GM18498 (cell line): ENCODE data around the gene ACSF2.
"Not testable (repeated sequence)": the region's sequence is repeated elsewhere in the genome, so short reads cannot be mapped to it uniquely, and the experiment has no call there.

Experiments
- ATAC-seq: cut with Tn5 transposase; IDR thresholded peaks from one replicate; pipeline ENCODE4 v1.9.1; 2021; ENCODE audit warnings: mild to moderate bottlenecking, moderate library complexity; ENCODE audit not compliant: unreplicated experiment

The ACSF2 gene

GRCh38 chr17:50407921-50408320 is 18.1 kb upstream of the ACSF2 start:
- ATAC-seq, result no peak

DNA sequence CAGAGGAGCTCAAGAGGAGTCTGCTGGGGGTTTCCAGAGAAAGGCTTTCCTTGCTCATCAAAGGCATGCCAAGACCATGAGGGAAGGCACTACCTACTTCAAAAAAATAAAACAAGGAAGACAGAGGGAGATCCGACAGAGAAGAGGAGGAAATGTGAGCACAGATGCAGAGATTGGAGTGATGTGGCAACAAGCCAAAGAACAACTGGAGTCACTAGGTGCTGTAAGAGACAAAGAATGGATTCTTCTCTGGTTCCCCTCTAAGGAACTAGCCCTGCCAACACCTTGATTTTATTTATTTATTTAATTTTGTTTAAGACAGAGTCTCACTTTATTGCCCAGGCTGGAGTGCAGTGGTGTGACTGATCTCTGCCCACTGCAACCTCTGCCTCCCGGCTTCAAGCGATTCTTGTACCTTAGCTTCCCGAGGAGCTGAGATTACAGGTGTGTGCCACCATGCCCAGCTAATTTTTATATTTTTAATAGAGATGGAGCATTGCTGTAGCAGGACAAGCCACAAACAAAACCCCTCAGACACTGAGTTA is 13.8 kb upstream of the ACSF2 start:
- ATAC-seq, result no peak

GRCh38 chr17:50414808-50415207 is 11.2 kb upstream of the ACSF2 start:
- ATAC-seq, result no peak

DNA sequence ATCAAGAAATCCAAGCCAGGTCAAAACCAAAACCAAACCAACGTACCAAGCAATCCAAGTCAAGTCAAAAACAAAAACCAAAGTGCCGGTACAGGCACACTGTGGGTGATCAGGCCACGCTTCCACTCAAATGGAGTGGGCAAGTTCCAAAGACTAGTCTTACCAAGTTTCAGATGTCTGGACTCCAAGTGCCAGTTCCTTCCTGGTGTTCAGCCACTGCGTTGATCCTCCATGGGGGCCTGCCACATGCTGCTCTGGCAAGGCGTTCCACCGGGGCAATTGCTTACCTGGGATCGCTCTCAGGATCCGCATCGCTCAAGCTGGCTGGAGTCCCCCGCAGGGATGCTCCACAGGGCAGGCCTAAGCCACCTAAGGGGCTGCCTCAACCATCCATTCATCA is 6.4 kb upstream of the ACSF2 start:
- ATAC-seq, result not testable (repeated sequence)

DNA sequence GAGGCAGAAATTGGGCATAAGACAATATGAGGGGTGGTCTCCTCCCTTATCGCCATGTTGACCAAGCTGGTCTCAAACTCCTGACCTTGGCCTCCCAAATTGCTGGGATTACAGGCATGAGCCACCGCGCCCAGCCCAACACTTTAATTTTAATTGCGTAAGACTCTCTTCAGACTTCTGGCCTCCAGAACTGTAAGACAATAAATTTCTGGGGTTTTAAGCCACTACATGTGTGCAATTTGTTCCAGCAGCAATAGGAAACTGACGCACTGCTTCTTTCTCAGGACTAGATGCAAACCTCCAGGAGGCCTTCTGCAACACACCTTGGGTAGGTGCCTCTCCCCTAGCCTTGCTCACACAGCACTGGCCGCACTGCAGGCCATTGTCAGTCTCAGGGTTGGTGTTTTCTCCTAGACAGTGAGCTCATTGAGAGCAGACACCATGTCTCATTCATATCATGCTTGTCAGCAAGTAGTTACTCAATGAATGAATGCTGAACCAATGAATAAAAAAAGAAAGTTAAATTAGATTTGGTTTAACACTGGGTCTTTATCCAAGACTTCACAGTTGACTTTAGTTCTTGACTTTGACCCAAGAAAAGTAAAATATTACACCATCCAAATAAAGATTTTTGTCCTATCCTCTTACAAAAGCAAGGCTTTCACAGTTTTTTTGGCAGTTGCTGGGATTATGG is 5.5 kb upstream of the ACSF2 start:
- no peak for ATAC-seq

- no peak for ATAC-seq
Measured at GRCh38 chr17:50421308-50422051, 4.5 kb upstream of the ACSF2 start.

- ATAC-seq, result no peak
Measured at GRCh38 chr17:50422738-50423137, 3.3 kb upstream of the ACSF2 start.

GRCh38 chr17:50423553-50424159 is 2.4 kb upstream of the ACSF2 start:
- ATAC-seq, result no peak

DNA sequence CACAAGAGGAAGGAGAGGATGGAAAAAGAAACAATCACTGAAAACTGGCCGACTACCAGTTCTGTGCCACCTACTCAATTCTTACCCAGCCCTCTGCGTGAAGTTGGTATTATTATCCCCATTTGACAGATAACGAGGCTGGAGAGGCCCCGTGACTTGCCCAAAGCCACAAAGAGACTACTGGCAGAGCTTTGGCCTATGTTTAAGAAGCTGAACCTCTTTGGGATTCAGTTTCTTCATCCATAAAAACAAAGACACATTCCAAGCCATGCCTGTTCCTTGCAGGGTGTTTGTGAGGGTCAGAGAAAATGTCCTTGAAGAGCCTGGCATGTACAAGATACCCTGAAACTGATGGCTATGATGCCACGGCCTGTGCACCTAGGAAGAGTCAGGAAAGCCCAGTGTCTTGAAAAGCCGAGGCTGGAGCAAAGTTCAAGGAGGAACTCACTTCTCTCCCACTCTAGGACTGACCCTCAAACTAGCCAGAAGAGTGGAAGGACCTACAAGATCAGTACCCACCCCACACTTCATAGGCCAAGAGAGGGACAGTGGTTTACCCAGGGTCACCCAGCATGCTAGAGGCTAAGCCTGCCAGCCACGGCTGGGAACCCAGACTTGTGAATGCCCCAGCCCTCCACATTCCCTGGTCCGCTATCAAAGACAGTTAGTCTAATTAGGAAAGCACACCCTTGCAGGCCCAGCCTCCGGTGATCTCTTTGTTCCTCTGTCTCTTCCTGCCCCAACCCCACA is 1.6 kb upstream of the ACSF2 start:
- no peak for ATAC-seq

GRCh38 chr17:50424996-50425681 is 879 bp upstream of the ACSF2 start:
- no peak for ATAC-seq

DNA sequence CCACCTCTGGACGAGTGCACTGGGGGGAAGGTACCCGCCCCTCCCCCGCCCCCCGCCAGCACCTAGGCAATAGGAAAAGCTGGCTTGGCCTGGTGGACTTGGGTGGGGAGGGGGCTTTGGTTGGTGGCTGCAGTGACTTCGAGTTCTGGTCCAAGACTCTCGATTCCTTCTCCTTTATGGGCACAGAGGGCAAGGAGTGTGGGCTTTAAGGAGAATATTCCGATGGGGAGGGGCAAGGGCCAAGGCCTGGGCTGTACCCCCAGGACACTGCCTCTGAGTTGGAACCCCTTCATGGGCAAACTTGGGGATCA is 409 bp downstream of the ACSF2 start:
- peak; percentile 4 for ATAC-seq

DNA sequence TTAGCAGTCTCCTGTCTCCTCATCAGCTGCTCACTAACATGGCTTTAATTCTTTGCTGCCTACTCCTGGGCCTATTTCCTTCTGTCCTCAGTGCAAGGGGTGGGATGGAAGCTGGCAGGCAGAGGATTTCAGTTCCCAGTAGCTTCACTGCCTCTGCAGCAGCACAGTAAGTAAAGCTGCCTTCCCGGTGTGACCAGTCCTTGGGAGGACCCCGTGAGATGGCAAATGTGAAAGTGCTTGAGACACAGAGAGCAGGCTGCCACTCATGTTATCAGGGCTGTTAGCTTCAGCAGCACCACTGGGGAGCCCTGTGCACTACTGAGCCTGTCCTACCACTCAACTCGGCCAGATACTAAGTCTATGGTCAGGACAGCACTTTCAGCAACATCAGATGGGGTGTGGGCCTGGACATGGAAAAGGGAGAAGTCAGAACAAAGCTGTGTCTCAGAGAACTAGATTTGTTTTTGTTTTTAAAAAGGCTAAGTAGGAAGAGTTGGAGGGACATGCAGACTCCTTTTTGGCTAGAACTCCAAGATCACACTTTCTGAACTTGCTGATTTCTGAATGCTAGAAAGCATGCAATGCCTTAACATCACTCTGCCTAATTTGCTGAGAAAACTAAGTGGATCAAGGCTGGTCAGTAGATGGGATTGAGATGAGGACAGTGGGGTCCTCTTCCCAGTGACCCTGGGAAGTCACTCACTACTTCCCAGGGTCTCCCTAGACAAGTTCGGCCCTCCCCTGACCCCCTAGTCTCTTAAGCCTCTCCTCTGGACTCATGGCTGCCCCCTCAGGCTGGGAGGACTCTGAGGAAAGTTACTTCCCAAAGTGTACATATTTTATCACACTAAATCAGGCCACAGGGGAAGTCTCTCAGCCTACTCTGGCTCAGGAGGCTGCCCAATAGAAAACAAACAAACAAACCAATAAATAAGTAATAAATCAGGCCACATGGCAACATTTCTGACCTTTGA is 1.1 kb downstream of the ACSF2 start:
- no peak for ATAC-seq

- ATAC-seq, result not testable (repeated sequence)
Measured at GRCh38 chr17:50428126-50428525, 2.1 kb downstream of the ACSF2 start.

- no peak for ATAC-seq
Measured at GRCh38 chr17:50428831-50429424, 2.9 kb downstream of the ACSF2 start.

DNA sequence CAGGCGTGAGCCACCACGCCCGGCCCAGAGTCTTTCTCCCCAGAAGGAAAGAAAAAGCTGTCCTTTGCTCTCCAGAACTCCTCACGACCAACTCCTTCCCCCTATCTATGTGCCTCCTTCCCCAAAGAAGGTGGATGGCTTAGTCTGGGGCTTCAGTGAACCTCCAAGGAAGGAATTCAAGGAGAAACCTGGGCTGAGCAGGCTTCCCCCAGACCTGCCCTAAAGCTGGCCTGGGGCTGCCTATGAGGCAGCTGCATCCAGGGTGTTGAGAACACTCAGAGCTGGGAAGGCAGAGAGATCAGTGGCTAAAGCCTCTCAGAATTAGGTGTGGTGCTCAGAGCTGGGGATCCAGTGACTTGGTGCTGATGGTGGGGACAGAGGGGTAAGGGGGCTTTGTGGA is 3.8 kb downstream of the ACSF2 start:
- no peak for ATAC-seq

DNA sequence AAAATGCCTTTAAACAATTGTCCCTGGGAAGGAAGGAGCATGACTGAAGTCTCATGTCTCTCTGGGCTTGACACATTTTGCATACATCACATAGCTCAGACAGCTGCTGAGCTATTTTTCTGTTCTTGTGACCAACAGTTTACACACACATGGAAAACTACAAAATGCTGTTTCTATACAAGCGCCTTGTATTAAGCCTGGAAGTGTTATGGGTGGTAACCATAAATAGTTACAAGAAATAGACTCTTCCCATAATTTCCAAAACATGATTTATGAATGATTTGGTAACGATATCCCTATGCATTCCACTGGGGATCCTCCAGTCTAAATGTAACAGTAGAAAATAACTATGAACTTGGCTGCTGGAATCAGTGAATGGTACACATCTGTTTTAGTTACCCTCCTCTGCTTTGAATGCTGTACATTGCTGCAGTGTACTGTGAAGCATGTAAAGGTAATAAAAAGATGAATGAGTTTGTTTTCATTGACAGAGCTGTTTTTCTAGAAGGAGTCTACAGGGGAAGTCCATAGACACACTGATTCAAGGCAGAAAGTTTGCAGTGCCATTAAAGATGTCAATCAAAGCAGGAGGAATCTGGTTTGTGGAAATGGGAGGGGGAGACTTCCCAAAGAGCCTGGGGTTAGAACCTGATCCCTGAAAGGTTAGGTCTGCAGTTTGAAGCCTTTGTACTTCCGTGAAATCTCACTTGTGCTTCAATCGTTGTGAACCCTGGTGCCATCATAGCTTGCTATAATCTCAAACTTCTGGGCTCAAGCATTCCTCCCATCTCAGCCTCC is 5.0 kb downstream of the ACSF2 start:
- no peak for ATAC-seq

GRCh38 chr17:50432125-50432762 is 6.2 kb downstream of the ACSF2 start:
- ATAC-seq, result no peak

- no peak for ATAC-seq
Measured at GRCh38 chr17:50437409-50437808, 11.4 kb downstream of the ACSF2 start.
